Esophagus mucosa (tissue), 1 donor: ENCODE measurements around the gene DIS3L2. TPM values are rescaled to one million over a fixed set of nuclear protein-coding genes. Genes with fewer than 3 reads are reported as not detected.

Experiments used
- ATAC-seq: fragments of 200-7000 bp; cut with Tn5 transposase; one replicate; pipeline ENCODE4 v1.9.1; 2020
- total RNA-seq: library from RNA; stranded (reverse); gene quantifications from one replicate; pipeline ENCODE4 v1.2.4, GENCODE V29; 2023
- donor health status: DM: yes; HTN: yes; CAD: no.

The DIS3L2 gene
- total RNA-seq, 1 donor from 2014 or later: 25.0 TPM

DNA sequence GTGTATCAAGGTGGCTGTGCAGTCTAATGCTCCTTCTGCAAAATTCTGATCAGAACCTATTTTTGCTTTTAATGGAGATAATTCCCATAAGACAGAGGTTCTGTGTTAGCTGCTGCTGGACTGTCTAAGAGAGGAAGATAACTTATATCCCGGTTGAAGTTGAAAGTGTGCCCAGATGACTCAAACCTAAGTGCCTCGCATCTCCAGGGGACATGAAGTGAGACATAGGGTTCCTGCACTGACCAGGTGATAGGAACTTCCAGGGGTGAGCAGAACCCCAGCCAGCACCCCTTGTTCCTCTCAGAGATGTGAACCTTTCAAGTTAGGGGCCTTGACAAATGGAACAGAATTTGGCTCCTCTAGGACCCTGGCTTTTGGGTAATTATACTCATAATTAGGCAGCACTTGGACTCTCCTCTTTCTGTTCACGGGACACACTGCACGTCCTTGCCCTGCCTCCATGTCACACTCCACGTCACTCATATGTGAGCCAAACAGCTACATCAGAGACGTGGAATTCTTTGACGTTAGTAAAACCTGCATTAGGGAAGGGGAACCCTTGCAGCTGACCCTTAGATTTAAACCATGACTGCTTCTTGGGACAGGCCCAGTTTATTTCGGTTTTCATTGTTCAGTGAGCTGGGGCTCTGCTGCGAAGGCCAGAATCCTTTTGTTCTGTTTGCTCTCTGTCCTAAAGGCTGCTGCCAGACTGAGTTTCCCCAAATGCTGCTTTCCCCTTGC lies 312.6 kb downstream of the DIS3L2 start:
- no peak for ATAC-seq

DNA sequence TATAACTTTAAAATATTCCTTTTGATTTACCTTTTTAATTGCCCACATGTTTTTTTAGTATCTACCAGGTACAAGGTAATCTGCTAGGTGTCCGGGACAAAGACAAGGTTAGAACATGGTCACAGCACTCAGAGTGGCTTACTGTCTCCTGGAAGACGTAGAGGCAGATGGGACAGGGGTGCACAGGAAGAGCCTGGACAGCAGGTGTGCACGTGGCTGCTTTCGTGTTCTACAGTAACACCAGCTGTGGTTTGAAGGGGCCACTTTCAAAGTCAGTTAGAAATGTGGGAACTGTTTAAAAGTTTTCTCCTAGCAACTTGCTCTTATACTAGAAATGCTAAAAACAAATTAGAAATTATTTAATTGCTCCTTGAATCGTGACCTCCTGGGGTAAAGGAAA lies 314.2 kb downstream of the DIS3L2 start:
- ATAC-seq: no peak

DNA sequence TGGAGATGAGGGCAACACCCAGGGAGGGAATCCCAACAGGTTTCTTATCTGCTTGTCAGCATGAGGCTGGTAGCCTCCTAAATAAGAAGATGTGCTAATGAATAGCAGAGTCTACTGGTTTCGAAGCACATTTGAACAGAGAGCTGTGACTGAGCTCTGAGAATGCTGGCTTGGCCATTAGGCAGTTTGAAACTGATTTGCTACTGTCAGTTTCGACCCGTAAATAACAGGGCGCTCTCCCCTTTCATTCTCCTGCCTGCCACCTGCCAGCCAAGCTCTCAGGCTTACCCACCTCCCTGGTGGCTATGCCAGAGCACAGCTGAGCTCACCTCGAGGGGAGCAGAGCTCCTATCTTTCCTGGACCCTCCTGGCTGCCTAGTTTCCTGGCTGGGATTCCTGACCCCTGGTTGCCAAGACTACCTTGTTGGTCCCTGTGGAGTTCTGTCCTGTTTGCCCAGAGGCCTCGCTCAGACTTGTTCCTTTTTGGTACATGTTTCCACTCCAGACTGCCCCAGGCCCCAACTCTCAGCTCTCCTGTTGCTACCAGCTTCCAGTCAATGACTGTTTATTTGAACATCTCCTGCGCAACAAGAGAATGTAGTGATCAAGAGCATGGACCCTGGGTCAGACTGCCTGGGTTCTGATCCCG lies 314.7 kb downstream of the DIS3L2 start:
- peak; percentile 27 for ATAC-seq

DNA sequence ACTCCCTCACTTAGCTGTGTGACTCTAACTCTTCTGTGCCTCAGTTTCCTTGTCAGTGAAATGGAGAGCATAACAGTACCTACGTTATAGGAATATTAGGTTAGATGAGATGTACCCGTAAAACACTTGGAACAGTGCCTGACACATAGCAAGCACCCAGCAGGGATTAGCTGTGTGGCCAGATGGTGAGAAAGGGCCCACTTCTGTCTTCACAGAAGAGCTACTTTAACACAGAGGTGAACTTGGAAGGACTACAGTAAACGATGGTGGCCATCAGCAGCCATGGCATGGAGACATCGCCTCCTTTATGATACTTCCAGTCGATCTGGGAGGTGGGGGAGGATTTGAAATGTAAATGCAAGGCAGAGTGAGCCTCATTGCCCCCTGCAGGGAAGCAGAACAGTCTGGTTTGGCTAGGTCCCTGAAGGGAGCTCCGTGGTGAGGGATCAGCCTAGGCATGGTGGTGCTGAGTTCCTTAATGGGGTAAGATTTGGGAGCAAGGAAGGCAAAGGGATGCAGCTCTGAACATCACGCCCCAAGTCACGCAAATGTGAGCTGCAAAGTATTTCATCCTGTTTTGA lies 315.3 kb downstream of the DIS3L2 start:
- ATAC-seq: no peak

DNA sequence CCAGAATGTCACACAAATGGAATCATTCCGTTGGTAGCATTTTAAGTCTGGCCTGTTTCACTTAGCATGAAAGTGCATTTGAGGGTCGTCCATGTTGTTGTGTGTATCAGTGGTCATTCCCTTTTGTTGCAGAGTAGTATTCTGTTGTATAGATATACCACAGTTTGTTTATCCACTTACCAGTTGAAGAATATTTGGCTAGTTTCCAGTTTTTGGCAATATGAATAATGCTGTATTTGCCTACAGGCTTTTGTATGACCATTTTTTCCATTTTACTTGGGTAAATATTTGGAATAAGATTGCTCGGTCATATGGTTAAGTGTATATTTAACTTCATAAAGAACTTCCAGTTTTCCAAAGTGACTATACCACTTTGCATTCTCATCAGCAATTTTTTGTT lies 317.0 kb downstream of the DIS3L2 start:
- ATAC-seq: no peak

DNA sequence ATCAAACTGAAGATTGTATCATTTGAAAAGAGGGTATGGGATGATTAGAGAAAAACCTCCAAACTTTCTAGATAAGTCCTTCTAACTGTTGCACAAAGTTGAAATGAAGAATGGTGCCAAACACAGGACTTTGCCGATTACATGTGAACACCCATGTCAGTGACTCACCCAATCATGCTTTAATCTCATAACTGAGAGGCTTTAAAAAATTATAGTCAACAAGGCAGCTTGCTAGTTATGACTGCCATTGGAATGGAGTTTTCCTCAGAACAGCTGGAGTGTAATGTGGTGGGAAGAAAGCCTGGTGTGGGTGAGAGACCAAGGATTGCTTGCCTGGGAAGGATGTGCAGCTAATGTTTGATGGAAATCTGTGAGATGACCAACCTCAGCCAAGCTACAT lies 318.8 kb downstream of the DIS3L2 start:
- no peak for ATAC-seq

DNA sequence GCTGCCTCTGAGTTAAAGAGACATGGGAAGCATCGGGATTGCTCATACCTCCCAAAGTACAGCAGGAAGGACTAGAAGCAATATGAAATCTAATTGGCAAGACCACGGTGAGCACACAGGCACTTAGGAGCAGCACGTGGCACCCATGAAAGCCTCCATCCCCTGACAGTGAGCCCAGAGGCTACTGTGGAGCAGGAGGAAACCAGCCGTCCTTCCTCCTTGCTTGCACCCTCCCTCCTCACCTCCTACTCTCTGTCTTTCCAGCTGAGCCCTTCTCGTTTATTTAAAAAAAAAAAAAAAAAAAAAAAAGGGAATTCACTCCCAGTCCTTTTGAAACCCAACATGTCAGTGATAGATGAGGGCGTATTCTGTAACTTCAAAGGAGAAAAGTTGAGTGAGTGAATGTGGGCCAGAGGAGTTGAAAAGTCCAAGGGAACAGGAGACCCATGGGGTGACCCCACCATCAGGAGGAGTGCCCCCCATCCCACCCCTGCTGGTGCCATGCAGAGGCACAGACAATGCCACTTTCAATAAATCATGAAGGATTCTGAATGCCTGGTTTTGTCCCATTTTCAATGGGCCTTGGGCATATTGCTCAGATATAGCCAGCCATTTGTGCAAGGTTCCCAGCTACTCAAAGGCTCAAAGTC lies 320.5 kb downstream of the DIS3L2 start:
- no peak for ATAC-seq

DNA sequence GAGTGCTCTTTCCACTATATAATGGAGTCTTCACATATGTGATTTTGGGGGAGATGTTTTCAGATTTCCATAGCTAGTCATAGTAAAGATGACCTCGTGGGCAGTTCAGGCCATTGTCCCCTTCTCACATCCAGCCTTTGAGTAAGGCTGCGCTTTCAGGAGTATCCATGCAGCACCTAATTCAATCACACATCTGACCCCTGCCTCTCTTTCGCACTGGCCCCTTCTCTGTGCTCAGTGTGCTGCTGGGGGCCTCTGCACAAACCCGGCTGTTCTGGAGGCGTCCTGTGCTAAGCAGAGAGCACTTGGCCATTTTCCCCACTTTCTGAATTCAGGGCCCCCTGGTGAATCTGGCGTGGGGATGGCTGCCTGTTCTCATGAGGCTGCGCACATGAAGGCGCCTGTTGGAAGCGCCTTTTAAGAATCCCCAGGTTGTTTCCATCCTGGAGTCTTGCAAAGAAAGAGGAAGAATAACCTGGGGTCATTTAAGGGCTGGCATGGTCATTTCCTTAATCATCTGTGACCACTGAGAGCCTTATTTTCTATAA lies 321.1 kb downstream of the DIS3L2 start:
- ATAC-seq: no peak

DNA sequence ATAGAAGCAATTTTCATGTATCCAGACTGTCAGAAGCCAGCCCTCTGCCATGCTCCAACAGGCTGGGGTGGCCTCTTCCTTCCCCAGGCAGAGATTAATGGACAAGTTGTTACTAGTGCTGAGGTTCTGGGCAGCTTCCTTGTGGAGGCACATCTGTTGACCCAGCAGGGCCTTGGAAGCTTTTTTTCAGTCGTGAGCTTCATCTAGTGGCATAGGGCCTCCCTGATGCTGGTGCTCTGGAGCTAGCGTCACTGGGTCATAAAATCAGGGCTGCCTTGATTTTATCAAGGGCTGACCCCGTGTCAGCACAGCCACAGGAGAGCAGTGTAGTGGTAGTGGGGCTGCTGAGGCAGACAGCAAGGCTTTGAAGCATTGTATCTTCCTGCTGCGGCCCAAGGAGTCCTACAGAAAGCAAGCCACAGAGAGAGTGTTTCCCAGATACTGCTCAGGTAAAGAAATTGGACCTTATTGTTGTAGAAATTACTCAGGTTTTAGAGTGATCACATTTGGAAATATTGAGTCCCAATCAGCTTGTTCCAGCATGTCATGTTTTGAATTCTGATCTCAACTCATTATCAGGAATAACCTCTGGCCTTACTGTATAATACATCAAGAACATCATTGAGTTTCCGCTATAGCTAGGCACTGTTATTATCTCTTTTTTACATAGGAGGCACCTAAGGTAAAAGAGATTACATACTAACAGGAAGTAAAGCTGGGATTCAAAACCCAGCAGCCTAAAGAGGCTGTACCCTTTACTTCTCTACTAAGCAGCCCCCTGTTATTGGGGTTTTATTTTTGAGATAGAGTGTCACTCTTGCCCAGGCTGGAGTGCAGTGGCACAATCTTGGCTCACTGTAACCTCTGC lies 324.7 kb downstream of the DIS3L2 start:
- ATAC-seq: peak; percentile 94

DNA sequence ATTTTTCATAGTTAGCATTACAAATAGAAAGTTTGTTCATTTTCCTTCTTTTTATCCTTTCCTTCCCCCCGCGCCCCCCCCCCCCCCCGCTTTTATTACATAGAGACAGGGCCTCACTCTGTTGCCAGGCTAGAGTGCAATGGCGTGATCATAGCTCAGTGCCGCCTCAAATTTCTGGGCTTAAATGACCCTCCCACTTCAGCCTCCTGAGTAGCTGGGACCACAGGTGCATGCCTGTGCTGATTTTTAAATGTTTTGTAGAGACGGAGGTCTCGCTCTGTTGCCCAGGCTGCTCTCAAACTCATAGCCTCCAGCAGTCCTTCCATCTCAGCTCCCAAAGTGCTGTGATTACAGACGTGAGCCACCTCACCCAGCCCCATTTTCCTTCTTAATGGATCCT lies 325.8 kb downstream of the DIS3L2 start:
- no peak for ATAC-seq

DNA sequence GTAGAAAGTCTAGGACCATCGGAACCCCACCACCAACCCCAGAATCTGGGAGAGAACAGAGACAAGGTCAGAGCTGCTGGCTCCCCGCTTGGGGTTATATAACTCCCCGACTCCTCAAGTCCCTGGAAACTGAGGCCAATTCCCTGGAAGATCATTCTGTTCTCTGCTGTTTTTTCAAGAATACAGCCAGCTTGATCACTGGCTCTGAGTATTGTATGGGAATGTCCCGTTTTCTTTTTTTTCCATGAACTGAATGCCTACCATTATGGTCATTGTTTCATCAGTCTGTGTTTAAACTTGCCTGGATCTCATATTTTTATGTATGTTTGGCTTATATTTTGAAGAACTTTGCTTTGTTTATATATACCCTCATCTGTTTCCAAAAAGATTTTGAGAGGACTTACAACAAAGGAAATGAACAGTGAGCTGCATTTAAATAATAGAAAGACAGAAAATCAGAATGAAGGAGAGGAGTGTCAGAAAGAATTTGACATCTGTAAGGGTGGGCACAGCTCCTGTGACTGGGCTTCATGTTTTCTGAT lies 327.0 kb downstream of the DIS3L2 start:
- no peak for ATAC-seq

DNA sequence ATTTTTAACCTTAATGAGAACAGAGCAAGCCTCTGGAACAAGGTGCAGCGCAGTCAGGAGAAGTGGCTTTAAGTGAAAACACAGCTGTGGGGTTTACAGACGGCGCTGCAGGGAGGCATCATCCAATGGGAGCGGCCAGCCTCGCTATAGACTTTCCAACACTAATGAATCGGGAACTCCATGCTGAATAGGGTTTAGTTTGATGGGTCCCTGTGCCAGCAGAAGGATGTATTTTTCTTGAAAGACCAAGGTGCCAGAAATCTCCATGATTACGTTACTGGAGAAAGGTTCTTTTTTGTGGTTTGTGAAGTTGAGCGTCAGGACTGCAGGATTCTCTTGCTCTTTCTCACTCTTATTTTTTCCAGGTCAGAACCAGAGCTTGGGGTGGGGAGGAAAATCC lies 329.2 kb downstream of the DIS3L2 start:
- ATAC-seq: no peak

DNA sequence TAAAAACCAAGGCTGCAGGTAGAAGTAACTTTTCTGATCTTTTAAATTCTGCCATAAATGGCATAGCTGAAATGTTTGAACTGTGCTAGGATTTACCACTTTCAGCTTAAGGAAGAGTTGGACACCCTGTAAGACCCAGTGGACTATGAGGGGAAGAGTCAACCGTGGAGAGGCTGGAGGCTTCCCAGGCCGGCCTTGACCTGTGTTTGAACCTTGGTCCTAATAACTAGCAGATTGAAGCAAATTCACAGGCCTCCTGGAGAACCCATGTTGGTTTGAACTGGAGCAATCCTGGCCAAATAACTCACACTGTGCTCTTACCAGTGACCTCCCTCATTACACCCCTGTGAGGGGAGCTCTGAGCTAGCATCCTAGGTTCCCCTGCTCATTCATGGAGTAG lies 329.8 kb downstream of the DIS3L2 start:
- ATAC-seq: no peak

DNA sequence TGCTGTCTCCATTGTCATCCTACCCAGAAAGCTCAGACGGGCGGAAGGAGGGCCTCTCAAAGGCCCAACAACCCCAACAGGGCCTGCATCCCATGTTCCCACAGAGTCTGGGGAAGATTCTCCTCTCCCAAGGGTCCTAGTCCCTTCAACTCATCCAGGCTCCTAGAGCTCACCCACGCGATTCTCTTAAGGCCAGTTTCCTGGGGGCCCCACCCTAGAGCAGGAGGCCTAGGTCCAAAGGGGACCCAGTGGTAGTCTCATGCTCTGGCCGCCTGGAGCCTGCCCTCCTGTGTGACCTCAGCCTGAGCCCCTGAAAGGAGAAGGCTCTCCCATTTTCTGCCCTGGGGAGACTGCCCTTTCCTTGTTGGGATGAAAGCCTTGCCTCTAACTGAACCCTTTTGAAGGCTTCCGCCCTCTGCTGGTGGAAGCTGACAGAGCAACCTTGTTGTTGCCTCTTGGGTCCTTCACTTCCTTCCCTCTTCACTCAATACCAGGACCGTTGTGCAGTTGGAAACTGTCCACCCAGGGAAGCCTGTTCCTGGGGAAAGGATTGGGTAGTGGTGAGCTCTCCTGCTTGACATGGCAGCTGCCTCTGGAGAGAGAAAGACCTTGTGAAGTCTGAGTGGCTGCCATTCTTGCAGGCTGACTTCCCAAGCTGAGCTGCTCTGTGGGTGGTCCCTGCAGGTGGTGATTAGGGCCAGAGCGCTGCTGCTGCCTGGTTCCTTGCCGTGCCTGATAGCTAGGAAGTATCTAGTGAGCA lies 331.1 kb downstream of the DIS3L2 start:
- ATAC-seq: peak; percentile 69

DNA sequence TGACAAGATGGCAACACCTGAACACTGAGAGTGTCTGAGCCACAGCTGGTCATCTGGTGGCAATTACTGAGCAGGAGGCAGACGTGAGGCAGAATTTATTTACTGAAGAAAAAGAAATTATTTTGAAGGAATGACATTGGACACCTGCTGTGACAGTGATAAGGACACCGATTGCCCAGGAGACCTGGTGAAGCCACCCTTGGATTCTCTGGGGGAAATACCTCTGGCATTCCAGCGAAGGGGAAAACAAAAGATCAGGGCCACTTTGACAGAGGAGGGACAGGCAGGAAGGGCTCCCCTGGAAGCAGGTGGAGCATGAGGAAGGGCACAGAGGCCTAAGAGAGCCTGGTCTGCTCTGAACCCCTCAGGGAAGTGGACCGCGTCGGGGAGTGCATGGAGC lies 331.7 kb downstream of the DIS3L2 start:
- no peak for ATAC-seq

DNA sequence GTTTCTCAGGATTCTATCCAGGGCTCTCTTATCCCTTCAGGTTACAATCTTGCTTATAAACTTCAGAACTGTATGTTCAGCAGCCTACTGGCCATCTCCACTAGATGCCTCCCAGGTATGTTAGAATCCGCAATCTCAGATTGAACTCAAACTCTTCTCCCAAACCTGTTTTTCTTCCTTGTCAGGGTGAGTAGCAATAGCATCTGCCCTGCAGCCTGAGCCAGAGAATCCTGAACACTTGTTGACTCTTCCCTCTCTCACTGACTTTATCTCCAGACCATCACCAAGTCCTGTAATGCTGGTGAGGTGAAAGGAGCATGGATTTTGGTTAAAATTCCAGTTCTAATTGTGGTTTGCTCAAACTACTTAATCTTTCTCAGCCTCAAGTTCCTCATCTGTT lies 334.5 kb downstream of the DIS3L2 start:
- no peak for ATAC-seq

DNA sequence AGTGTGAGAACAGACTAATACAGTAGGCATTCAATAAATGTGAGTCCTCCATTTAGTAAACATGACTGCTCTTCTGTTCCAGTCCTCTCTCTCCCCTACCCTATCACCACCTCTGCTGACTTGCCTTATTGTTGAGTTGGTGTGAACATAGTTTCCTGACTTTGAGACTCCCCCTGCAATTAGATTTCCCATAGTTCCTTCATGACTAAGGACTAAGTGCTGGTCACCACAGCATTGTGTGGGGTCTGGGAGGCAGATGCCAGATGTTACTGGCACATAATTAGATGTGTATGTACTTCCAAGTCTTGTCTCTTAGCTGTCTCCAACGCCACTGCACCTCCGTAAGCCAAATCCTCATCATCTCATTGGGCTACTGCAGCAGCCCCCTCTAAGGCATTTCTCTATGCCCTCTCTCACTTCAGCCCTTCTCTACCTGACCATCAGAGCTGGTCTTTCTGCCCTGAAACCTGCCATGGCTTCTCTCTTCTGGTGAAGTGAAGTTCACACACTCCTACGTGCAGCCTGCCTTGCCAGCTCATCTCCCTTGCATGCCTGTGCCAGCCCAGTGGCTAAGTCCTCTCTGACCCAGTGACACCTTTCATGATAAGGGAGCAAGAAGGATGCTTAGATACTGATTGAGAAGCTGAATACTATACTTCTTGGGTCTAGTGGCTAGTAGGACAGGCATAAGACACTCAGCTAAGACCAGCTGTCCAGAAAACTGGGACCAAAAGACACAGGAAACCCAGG lies 335.4 kb downstream of the DIS3L2 start:
- ATAC-seq: no peak

DNA sequence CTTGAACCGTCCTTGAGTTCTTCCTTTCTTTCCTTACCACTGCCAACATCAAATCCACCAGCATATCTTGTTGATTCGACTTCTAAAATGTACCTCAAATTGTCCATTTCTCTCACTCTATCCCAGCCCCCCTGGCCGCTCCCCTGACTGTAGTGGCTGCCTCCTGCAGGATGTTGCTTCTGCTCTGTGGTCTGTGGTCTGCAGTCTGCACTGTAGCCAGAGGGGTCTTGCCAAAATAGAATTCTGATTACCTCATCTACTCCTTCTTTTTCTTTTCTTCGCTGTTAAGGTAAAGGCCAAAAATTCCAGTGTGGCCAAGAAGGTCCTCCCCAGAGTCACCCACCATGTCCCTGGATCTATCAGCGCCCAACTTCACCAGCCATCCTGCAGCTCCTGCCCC lies 337.6 kb downstream of the DIS3L2 start:
- no peak for ATAC-seq

DNA sequence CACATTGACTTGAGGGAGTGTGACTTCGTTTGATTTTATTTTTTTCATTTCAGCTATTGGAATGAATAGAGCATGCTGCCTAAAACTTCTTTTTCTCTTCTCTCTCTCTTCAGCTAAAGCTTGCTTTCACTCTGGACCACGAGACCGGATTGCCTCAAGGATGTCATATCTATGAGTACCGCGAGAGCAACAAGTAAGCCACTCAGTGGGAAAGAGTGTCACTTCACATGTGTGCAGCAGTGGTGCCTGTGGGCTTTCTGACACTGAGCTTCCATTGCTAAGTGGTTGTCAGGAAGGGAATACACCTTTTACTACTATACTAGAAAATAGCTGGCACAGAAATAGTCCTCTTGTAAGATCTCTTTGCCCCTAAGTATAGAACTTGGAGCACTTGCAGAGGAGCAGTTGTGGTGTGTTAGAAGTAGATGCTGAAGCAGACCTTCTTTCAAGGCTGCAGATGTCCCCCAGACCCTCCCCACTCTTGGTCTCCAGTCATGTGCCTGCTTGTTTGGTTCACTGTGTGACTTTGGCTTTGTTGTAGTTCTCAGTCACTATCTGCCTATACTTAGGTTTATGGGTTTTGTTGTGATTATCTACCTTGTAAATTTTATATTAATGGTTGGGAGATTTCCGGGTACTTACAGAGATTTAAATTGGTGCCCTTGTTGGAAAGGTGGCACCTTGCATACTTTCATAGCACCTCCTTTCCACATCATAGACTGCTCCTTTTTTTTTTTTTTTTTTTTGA lies 338.6 kb downstream of the DIS3L2 start:
- no peak for ATAC-seq

DNA sequence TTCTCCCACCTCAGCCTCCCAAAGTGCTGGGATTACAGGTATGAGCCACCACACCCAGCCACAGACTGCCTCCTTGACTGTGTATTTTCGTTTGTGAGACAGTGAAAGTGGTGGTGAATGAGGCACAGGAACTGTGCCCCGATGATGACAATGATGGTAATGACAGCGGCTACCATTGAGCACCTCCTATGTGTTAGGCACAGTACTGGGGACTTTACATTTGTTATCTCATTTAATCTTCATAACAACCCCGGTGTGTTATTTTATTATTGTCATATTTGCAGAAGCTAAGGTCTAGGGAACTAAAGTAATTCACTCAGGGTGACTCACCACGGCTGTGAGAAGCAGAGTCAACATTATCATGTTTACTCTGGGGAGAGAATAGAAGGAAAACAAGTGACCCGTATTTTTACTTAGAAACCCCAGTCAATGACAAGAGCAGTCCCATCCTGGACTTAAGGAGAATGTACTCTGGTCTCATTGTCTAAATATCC lies 339.4 kb downstream of the DIS3L2 start:
- peak; percentile 61 for ATAC-seq
